Ovary (tissue), 9 donors: ENCODE data around the gene AMMECR1L. TPM values are rescaled to one million over a fixed set of nuclear protein-coding genes. Genes with fewer than 3 reads are reported as not detected.
"Not testable (repeated sequence)": the region's sequence is repeated elsewhere in the genome, so short reads cannot be mapped to it uniquely, and the experiment has no call there.

Experiments
- DNase-seq, 5 donors: peaks; one replicate each; pipeline ENCODE4 v3.0.0-alpha.2; 2019 to 2020
- H3K27ac ChIP-seq, 2 donors: fragments of 200-600 bp; one replicate each; pipeline versions ENCODE4 v1.5.1 to v1.8.0; 2019 to 2022
- H3K27me3 ChIP-seq: fragments of 200-600 bp; one replicate; pipeline ENCODE4 v1.8.0; 2022
- H3K36me3 ChIP-seq: fragments of 200-600 bp; sonication (generic); one replicate; pipeline ENCODE4 v1.5.1; 2019
- H3K4me1 ChIP-seq: one replicate; pipeline ENCODE4 v1.8.1; 2013; ENCODE audit warnings: mild to moderate bottlenecking, moderate library complexity; ENCODE audit not compliant: insufficient read depth
- H3K4me3 ChIP-seq: fragments of 200-600 bp; sonication (generic); one replicate; pipeline ENCODE4 v1.5.1; 2017
- H3K9me3 ChIP-seq, 2 donors: fragments of 200-600 bp in 1 of 2; sonication (generic) in 1 of 2; one replicate each; pipeline versions ENCODE4 v1.5.1 to v1.8.1; 2013 to 2019; ENCODE audit warnings: mild to moderate bottlenecking in 1 of 2, moderate library complexity in 1 of 2
- EP300 ChIP-seq: sonication (generic); formaldehyde crosslinking; IDR thresholded peaks from one replicate; pipeline ENCODE4 v1.6.1; 2017; ENCODE audit warnings: antibody characterized with exemption
- POLR2A ChIP-seq: fragments of 450-650 bp; IDR thresholded peaks from one replicate; pipeline ENCODE4 v1.6.1; 2017; ENCODE audit warnings: antibody characterized with exemption, mild to moderate bottlenecking, moderate library complexity
- WGBS, 3 donors: extraction: QIAGEN DNeasy Blood & Tissue Kit in 1 of 3; methylation state at CpG; one replicate each; pipeline versions ENCODE4 v1.1.5 to v1.1.7; 2013 to 2017; 5-methylcytosine and 5-hydroxymethylcytosine counted together
- intact Hi-C, 4 donors: fragments of 100-400 bp; cut with DNase I; formaldehyde crosslinking; loops; one replicate each; pipeline versions ENCODE4 v1.11.0 to v1.15.1; 2022 to 2023
- polyA plus RNA-seq, 2 donors: library from polyadenylated mRNA; stranded (reverse); fragments of 200-250 nt in 1 of 2; fragments of 350-450 nt in 1 of 2; fragmentation: Illumina TruSeq in 1 of 2; extraction: RNeasy Lipid Tissue Mini Kit (QIAGEN cat#74804) in 1 of 2; gene quantifications; one replicate each; pipeline ENCODE4 v1.2.3, GENCODE V29; 2013 to 2014
- small RNA-seq: library from RNA; depleted of rRNA; stranded (forward); fragments of <200 nt; gene quantifications from one replicate; pipeline ENCODE3, GENCODE V24; 2016
- total RNA-seq, 7 donors: library from RNA; depleted of rRNA in 2 of 7; stranded (reverse); fragments of >200 nt in 2 of 7; fragmentation: NEBNext Ultra II Directional in 3 of 7; extraction: Animal tissue kit (Norgen Biotek cat#: 25700) in 3 of 7; gene quantifications; one replicate each; pipeline versions ENCODE4 v1.1.0 to v1.2.4, GENCODE V29; 2016 to 2023
- TF ChIP-seq, protein P1 (sequence below), 3 donors: fragments of 450-650 bp in 2 of 3; fragments of 200-600 bp in 1 of 3; IDR thresholded peaks; one replicate each; pipeline versions ENCODE4 v1.5.1 to v1.8.0; 2016 to 2022; ENCODE audit warnings: antibody characterized with exemption in 3 of 3, mild to moderate bottlenecking in 1 of 3
- donor health status: DM: no; HTN: no; CAD: no; lungs with moderate emphysema.
- donor health status: DM: no; HTN: no; CAD: no.
- donor health status: Bipolar disorder and iron deficiency.
- donor health status: DM: yes; HTN: yes; CAD: no.
- donor health status: DM: no; HTN: no; CAD: no.
- donor health status: DM: yes; HTN: yes; CAD: no.

Gene AMMECR1L
- total and polyA plus RNA-seq, 9 donors, result 7.7 to 18.8 (median 15.7) TPM

- no peaks in the 10 kb centered on the region for H3K4me1 ChIP-seq
- TF ChIP-seq, protein P1, sequence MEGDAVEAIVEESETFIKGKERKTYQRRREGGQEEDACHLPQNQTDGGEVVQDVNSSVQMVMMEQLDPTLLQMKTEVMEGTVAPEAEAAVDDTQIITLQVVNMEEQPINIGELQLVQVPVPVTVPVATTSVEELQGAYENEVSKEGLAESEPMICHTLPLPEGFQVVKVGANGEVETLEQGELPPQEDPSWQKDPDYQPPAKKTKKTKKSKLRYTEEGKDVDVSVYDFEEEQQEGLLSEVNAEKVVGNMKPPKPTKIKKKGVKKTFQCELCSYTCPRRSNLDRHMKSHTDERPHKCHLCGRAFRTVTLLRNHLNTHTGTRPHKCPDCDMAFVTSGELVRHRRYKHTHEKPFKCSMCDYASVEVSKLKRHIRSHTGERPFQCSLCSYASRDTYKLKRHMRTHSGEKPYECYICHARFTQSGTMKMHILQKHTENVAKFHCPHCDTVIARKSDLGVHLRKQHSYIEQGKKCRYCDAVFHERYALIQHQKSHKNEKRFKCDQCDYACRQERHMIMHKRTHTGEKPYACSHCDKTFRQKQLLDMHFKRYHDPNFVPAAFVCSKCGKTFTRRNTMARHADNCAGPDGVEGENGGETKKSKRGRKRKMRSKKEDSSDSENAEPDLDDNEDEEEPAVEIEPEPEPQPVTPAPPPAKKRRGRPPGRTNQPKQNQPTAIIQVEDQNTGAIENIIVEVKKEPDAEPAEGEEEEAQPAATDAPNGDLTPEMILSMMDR (IDR thresholded peaks at IDR 0.05), result no peak
- TF ChIP-seq EP300, result no peak
- no peak for TF ChIP-seq POLR2A
- no peak for DNase-seq
- H3K4me3 ChIP-seq, result no peak overlapping the region
- WGBS, 3 donors, result 75 to 84% (median 81%) methylated on average over 8 of the region's 8 CpGs
- H3K27ac ChIP-seq, result no peak overlapping the region
- H3K9me3 ChIP-seq, result peaks cover 0 to 9% of the 10 kb centered on the region in 2 donors
- no peaks in the 10 kb centered on the region for H3K36me3 ChIP-seq
- H3K27me3 ChIP-seq, result no peaks in the 10 kb centered on the region
- intact Hi-C loops, result no loop called here
These were observed 66.8 kb downstream of the AMMECR1L start for GRCh38 chr2:127818794-127819425.

- H3K4me1 ChIP-seq, result no peaks in the 10 kb centered on the region
These were observed 67.5 kb downstream of the AMMECR1L start for GRCh38 chr2:127818241-127818640.

DNA sequence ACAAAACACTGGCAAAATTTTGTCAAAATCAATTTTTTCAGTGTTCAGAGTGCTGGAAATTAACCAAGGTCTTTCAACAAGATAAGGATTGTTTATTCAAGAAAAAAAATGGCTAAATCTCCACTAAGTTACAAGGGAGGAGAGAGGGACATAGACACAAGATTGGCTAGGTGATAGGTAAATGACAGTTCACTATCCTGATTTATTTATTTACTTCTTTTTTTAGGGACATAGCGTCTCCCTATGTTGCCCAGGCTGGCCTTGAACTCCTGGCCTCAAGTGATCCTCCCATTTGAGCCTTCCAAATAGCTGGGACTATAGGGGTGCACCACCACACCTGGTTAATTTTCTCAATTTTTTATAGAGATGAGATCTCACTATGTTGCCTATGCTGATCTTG lies 71.1 kb downstream of the AMMECR1L start:
- H3K9me3 ChIP-seq, result no peaks in the 10 kb centered on the region
- H3K4me3 ChIP-seq, result no peak overlapping the region
- H3K27me3 ChIP-seq, result no peaks in the 10 kb centered on the region
- H3K27ac ChIP-seq, result no peak overlapping the region
- no peak for TF ChIP-seq POLR2A
- TF ChIP-seq, protein P1 (IDR thresholded peaks at IDR 0.05), result no peak
- TF ChIP-seq EP300, result no peak
- H3K36me3 ChIP-seq, result no peaks in the 10 kb centered on the region
- DNase-seq, result no peak
- intact Hi-C loops, result no loop called here
- no peaks in the 10 kb centered on the region for H3K4me1 ChIP-seq
- WGBS, 3 donors, result 53 to 59% (median 58%) methylated on average over 1 of the region's 1 CpG

More at GRCh38 chr2:127818241-127818640, 67.5 kb downstream of the AMMECR1L start:
- no peak overlapping the region for H3K27ac ChIP-seq
- WGBS, 3 donors, result 74 to 81% (median 77%) methylated on average over 5 of the region's 5 CpGs
- no peaks in the 10 kb centered on the region for H3K36me3 ChIP-seq
- no peak for DNase-seq
- peaks cover 0 to 9% of the 10 kb centered on the region in 2 donors for H3K9me3 ChIP-seq
- no peaks in the 10 kb centered on the region for H3K27me3 ChIP-seq
- no peak overlapping the region for H3K4me3 ChIP-seq
- intact Hi-C loops, result no loop called here
- TF ChIP-seq, protein P1 (IDR thresholded peaks at IDR 0.05), result no peak
- TF ChIP-seq POLR2A (no peak), EP300 (no peak)

DNA sequence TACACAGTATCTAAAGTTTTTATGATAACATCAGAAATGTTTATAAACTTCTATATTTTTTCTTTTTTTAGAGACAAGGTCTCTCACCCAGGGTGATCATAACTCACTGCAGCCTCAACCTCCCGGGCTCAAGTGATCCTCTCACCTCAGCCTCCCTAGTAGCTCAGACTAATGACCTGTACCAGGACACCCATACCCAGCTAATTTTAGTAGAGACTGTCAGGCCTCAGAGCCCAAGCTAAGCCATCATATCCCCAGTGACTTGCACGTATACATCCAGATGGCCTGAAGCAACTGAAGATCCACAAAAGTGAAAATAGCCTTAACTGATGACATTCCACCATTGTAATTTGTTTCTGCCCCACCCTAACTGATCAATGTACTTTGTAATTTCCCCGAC lies 73.3 kb downstream of the AMMECR1L start:
- intact Hi-C loops, H3K27ac ChIP-seq, H3K9me3 ChIP-seq, H3K4me1 ChIP-seq, H3K27me3 ChIP-seq, DNase-seq, H3K4me3 ChIP-seq, H3K36me3 ChIP-seq: not testable (repeated sequence)
- WGBS, 3 donors, result 91 to 95% (median 94%) methylated on average over 3 of the region's 3 CpGs

Small RNA genes within 50 kb of the gene (small RNA-seq; reads per million reads assigned to genes)
- gene AC012306.1, result not detected
- gene RF00017, result not detected
- gene RF00019, result not detected
- gene RNU6-395P, result not detected

Other genes with a start within 250 kb of the AMMECR1L start
- not detected for gene GPR17, start 239.8 kb downstream of the AMMECR1L start, total RNA-seq
- under 1 TPM in 1 of 2 donors, not detected in 1; 0.18 TPM for gene GPR17, start 239.8 kb downstream of the AMMECR1L start, polyA plus RNA-seq
- 10 to 100 TPM in 4 of 7 donors, 1 to 10 TPM in 3; 3.8 to 70.4 (median 19.1) TPM for gene LIMS2, start 210.4 kb downstream of the AMMECR1L start, total RNA-seq
- gene LIMS2, start 210.4 kb downstream of the AMMECR1L start, polyA plus RNA-seq, result 10 to 100 TPM; 12.7 to 31.0 TPM
- 1 to 10 TPM; 6.1 to 9.8 (median 6.9) TPM for gene SFT2D3, start 184.5 kb downstream of the AMMECR1L start, total RNA-seq
- gene SFT2D3, start 184.5 kb downstream of the AMMECR1L start, polyA plus RNA-seq, result 1 to 10 TPM; 5.1 to 8.5 TPM
- 10 to 100 TPM; 32.9 to 56.2 (median 50.5) TPM for gene WDR33, start 74.8 kb downstream of the AMMECR1L start, total RNA-seq
- 10 to 100 TPM; 16.3 to 46.7 TPM for gene WDR33, start 74.8 kb downstream of the AMMECR1L start, polyA plus RNA-seq
- gene POLR2D, start 27.8 kb downstream of the AMMECR1L start, total RNA-seq, result 10 to 100 TPM in 5 of 7 donors, 1 to 10 TPM in 2; 8.0 to 31.2 (median 26.3) TPM
- gene POLR2D, start 27.8 kb downstream of the AMMECR1L start, polyA plus RNA-seq, result 10 to 100 TPM; 13.1 to 32.5 TPM
- gene SAP130, start 142.1 kb upstream of the AMMECR1L start, total RNA-seq, result 10 to 100 TPM in 5 of 7 donors, 1 to 10 TPM in 2; 6.1 to 28.3 (median 25.3) TPM
- gene SAP130, start 142.1 kb upstream of the AMMECR1L start, polyA plus RNA-seq, result 10 to 100 TPM; 10.5 to 24.0 TPM
- 10 to 100 TPM; 16.0 to 32.3 (median 22.5) TPM for gene UGGT1, start 205.2 kb upstream of the AMMECR1L start, total RNA-seq
- 10 to 100 TPM in 1 of 2 donors, 1 to 10 TPM in 1; 7.1 to 42.5 TPM for gene UGGT1, start 205.2 kb upstream of the AMMECR1L start, polyA plus RNA-seq